ENCODE data around the gene FAM163B.

DNA sequence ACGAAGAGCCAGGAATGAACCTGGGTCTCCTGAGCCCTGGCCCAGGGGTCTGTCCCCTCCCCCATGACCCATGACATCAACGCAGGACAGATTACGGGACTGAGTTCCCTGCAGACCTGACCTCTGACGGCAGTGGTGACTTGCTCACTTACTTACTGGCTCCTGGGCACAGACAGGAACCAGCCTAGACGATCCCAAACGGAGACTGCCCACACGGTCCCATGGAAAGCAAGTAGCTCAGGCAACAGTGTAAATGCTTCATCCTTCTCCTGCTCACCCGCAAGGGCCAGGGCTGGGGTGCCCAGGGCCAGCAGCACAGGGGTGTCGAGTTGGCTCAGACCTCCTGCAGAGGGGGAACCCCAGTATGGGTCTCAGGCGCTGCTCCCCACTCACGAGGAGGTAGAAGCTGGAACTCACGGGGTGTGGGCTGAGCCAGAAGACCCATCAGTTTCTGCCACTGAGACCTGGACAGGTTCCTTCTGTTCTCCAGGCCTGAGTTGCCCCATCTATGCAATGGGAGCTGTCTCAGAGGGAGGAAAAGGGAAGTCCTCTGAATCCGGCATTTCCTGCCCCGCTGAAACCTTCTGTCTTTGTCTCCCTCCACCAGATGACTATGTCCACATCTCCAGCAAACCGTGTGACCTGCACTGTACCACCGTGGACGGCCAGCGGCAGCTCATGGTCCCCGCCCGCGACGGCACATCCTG, 69.0 kb downstream of the FAM163B start:
- TF ChIP-seq CTCF (IDR thresholded peaks at IDR 0.05; ENCODE audit: control extremely low read depth in 1 of 3, insufficient read depth in 1 of 3, low read depth in 1 of 3, low read length in 3 of 3) (no peak), POLR2AphosphoS5 (IDR thresholded peaks at IDR 0.05; ENCODE audit: low read depth, low read length) (no peak), EP300 (IDR thresholded peaks at IDR 0.05; ENCODE audit: borderline replicate concordance in 1 of 2, low read depth in 2 of 2, low read length in 2 of 2) (no peak), PHF8 (conservative IDR thresholded peaks at IDR 0.05; ENCODE audit: low read depth, low read length) (no peak), MAX (IDR thresholded peaks at IDR 0.05) (no peak), POLR2A (IDR thresholded peaks at IDR 0.05; ENCODE audit: control extremely low read depth in 1 of 2, low read depth in 2 of 2, low read length in 2 of 2) (no peak), ASH2L (IDR thresholded peaks at IDR 0.05; ENCODE audit: low read length) (no peak)

Data from H1 (cell line).